GM12873 (cell line): ENCODE data around the gene ZNF605.
A peak's percentile ranks its signal among the peaks of the same experiment; 100 is the strongest.

Source experiments
- TF ChIP-seq, protein P1 (sequence below): IDR thresholded peaks from 2 replicates; pipeline ENCODE4 v1.5.1; 2012; ENCODE audit warnings: low read depth, mild to moderate bottlenecking, moderate library complexity, low read length, control low read depth; ENCODE audit not compliant: insufficient read depth; ENCODE audit errors: missing control alignments

The ZNF605 gene

GRCh38 chr12:132925597-132926414 lies 30.3 kb downstream of the ZNF605 start:
- TF ChIP-seq, protein P1, sequence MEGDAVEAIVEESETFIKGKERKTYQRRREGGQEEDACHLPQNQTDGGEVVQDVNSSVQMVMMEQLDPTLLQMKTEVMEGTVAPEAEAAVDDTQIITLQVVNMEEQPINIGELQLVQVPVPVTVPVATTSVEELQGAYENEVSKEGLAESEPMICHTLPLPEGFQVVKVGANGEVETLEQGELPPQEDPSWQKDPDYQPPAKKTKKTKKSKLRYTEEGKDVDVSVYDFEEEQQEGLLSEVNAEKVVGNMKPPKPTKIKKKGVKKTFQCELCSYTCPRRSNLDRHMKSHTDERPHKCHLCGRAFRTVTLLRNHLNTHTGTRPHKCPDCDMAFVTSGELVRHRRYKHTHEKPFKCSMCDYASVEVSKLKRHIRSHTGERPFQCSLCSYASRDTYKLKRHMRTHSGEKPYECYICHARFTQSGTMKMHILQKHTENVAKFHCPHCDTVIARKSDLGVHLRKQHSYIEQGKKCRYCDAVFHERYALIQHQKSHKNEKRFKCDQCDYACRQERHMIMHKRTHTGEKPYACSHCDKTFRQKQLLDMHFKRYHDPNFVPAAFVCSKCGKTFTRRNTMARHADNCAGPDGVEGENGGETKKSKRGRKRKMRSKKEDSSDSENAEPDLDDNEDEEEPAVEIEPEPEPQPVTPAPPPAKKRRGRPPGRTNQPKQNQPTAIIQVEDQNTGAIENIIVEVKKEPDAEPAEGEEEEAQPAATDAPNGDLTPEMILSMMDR = no peak

- TF ChIP-seq, protein P1 = no peak
Observed at GRCh38 chr12:132924356-132924755, 31.8 kb downstream of the ZNF605 start.

DNA sequence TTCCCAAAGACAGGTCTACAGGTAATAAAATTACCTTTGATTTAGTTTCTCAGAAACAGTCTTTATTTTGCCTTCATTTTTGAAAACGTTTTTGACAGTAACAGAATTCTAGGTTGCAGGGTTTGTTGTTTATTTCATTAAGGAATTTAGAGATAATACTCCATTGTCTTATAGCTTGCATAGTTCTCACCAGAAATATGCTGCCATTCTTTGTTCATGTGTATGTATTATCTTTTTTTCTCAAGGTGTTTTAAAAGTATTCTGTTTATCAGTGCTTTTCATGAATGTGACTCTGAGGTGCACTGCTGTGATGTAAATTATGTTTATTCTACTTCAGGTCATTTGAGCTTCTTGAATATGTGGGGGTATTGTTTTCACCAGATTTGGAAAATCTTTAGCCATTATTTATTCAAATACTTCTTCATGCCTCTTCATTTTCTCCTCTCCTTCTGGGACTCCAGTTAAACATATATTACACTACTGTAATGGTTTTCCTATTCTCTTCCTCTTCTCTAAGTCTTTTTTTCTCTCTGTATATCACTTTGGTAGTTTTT lies 32.7 kb downstream of the ZNF605 start:
- TF ChIP-seq, protein P1 = no peak

- TF ChIP-seq, protein P1 = no peak
Observed at GRCh38 chr12:132922676-132923075, 33.4 kb downstream of the ZNF605 start.

GRCh38 chr12:132921685-132922084 lies 34.4 kb downstream of the ZNF605 start:
- TF ChIP-seq, protein P1 = peak; percentile 26

DNA sequence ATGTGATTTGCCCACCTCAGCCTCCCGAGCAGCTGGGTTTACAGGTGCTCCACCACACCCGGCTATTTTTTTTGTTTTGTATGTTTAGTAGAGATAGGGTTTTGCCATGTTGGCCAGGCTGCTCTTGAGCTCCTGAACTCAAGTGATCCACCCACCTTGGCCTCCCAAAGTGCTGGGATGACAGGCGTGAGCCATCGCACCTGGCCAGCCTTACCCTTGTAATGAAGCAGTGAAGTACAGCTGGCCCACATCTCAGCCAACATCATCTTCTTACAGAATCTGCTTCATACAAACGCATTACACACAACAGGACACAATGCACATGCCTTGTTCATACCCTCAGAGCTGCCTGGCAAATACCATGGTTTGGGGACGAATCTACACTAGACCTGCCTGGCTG lies 37.4 kb downstream of the ZNF605 start:
- TF ChIP-seq, protein P1 = no peak

DNA sequence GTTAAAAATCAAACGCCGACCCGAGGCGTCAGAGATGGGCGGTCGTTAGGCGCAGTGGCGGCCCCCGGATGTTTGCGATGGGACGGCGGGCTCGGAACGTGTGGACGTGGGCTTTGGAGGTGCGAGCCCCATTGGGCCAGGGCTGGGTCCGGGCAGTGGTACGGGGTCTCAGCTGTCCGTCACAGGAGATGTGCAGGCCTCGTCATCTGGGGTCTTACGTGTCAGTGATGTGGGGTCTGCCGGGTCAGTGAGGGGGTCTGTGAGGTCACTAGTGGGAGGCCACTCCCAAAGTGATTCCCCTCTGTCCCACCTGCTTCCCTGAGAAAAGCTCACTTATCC lies 47.1 kb downstream of the ZNF605 start:
- TF ChIP-seq, protein P1 = no peak
